Measurements from ENCODE around the gene KIF14. TPM values are rescaled to one million over a fixed set of nuclear protein-coding genes. Genes with fewer than 3 reads are reported as not detected.

Gene KIF14
- total and polyA plus RNA-seq, 11 donors = 0.04 to 2.0 (median 0.08) TPM; not detected in 2

DNA sequence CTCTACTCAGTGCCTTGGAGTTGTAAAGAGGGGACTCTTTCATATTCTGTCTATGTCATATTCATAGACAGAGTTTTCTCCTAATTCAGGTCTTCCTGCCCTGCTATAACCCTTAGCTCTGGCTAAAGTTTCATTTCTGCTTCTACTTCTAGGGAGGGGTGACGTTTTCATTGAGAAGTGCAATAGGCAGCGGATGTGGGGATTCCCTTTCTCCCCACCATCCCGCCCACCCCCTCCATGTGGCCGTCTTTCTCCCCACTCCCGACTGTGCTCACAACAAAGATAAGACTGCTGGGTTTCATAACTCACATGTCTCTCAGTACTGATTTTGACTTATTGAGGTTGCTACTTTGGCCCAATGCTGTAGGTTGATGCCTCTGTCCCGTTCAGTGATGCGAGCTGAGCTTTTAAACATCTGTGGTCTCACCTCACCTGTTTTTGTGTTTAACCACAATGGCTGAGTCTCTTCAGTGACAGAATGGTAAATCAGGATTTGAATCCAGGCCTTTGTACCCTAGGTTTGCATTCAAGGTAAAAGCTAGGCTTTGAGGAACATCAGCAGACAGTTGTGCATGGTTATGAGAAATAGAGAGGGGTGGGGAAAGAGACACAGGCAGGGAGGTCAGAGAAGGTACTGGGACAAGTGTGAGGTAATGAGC lies 7.8 kb upstream of the KIF14 start:
- 72 to 85% (median 74%) methylated on average over 7 of the region's 7 CpGs for WGBS, 4 donors
- TF ChIP-seq, protein P1, sequence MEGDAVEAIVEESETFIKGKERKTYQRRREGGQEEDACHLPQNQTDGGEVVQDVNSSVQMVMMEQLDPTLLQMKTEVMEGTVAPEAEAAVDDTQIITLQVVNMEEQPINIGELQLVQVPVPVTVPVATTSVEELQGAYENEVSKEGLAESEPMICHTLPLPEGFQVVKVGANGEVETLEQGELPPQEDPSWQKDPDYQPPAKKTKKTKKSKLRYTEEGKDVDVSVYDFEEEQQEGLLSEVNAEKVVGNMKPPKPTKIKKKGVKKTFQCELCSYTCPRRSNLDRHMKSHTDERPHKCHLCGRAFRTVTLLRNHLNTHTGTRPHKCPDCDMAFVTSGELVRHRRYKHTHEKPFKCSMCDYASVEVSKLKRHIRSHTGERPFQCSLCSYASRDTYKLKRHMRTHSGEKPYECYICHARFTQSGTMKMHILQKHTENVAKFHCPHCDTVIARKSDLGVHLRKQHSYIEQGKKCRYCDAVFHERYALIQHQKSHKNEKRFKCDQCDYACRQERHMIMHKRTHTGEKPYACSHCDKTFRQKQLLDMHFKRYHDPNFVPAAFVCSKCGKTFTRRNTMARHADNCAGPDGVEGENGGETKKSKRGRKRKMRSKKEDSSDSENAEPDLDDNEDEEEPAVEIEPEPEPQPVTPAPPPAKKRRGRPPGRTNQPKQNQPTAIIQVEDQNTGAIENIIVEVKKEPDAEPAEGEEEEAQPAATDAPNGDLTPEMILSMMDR (IDR thresholded peaks at IDR 0.05) = no peak
- TF ChIP-seq POLR2A (IDR thresholded peaks at IDR 0.05) = no peak
- H3K4me1 ChIP-seq = peaks cover 0 to 13% (median 0%) of the 10 kb centered on the region in 12 donors
- H3K36me3 ChIP-seq = no peaks in the 10 kb centered on the region
- DNase-seq = no peak
- peak in 2 of 4 donors; percentile 37 to 46 for ATAC-seq
- intact Hi-C loops (cut with DNase I) = loop anchor here in 8 of 10 donors (5.0 to 10.0 kb wide), 5 partner anchors 34 to 416 kb away; partner anchors contain the start of gene KIF21B (in 1 of the 8)
- no peaks in the 10 kb centered on the region for H3K27me3 ChIP-seq
- H3K27ac ChIP-seq = no peak overlapping the region
- H3K9me3 ChIP-seq = no peaks in the 10 kb centered on the region
- no peak overlapping the region for H3K4me3 ChIP-seq

GRCh38 chr1:200627575-200628222 lies 7.1 kb upstream of the KIF14 start:
- no peaks in the 10 kb centered on the region for H3K36me3 ChIP-seq
- DNase-seq = no peak
- H3K27ac ChIP-seq = peak overlapping the region in 1 of 12 donors; percentile 10
- H3K9me3 ChIP-seq = no peaks in the 10 kb centered on the region
- intact Hi-C loops (cut with DNase I) = loop anchor here in 8 of 10 donors (5.0 to 10.0 kb wide), 5 partner anchors 35 to 417 kb away; partner anchors contain the start of gene KIF21B (in 1 of the 8)
- 82 to 100% (median 89%) methylated on average over 1 of the region's 1 CpG for WGBS, 4 donors
- no peak for ATAC-seq
- no peak for TF ChIP-seq POLR2A (IDR thresholded peaks at IDR 0.05)
- TF ChIP-seq, protein P1 (IDR thresholded peaks at IDR 0.05) = no peak
- H3K27me3 ChIP-seq = no peaks in the 10 kb centered on the region
- peaks cover 0 to 13% (median 0%) of the 10 kb centered on the region in 12 donors for H3K4me1 ChIP-seq
- H3K4me3 ChIP-seq = no peak overlapping the region

DNA sequence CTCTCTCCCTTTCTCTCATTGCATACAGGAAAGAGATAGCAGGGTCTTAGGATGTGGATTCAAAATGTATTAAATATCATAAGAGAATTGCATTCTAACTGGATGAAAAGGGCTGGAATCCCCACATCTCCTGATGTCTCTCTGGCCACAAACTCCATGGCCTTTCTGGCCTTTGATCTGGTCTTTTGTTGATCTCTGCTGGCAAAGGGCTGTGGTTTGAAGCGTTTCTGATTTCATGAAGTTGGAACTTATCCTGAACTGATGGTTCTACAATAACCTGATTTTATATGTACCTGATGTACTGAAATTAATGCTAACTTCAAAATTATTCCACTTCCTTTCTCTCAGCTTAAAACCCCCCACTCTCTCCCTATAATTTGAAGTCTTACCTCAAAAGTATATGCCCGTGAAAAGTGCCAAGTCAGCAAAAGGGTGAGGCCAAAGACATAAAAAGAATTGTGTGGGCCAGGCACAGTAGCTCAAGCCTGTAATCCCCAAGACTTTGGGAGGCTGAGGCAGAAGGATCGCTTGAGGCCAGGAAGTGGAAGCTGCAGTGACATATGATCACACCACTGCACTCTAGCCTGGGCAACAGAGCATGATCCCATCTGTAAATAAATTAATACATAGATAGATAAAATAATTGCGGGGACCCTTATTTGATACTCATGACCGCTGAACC lies 6.4 kb upstream of the KIF14 start:
- Histone ChIP-seq H3K4me3 (no peak overlapping the region), H3K36me3 (no peaks in the 10 kb centered on the region), H3K4me1 (peaks cover 0 to 13% (median 0%) of the 10 kb centered on the region in 12 donors), H3K27ac (peak overlapping the region in 1 of 12 donors; percentile 10), H3K9me3 (no peaks in the 10 kb centered on the region), H3K27me3 (no peaks in the 10 kb centered on the region)
- DNase-seq (no peak), ATAC-seq (no peak)
- intact Hi-C loops (cut with DNase I) = loop anchor here in 8 of 10 donors (5.0 to 10.0 kb wide), 5 partner anchors 35 to 418 kb away; partner anchors contain the start of gene KIF21B (in 1 of the 8)
- WGBS, 4 donors = 73 to 94% (median 84%) methylated on average over 5 of the region's 5 CpGs
- TF ChIP-seq POLR2A (IDR thresholded peaks at IDR 0.05) = no peak
- TF ChIP-seq, protein P1 (IDR thresholded peaks at IDR 0.05) = no peak
